Mucosa of descending colon (tissue), 3 donors: ENCODE results near the gene SOHLH2. TPM values are rescaled to one million over a fixed set of nuclear protein-coding genes. Genes with fewer than 3 reads are reported as not detected.

Experiments used
- ATAC-seq: fragments of 200-7000 bp; cut with Tn5 transposase; one replicate; pipeline ENCODE4 v1.9.1; 2020; ENCODE audit warnings: mild to moderate bottlenecking, moderate library complexity
- DNase-seq, 3 donors: peaks; one replicate each; pipeline ENCODE4 v3.0.0-alpha.2; 2020
- H3K36me3 ChIP-seq: fragments of 200-600 bp; one replicate; pipeline ENCODE4 v1.8.0; 2021; ENCODE audit warnings: low read depth, mild to moderate bottlenecking
- H3K4me1 ChIP-seq: fragments of 200-600 bp; one replicate; pipeline ENCODE4 v1.8.0; 2021; ENCODE audit warnings: low read depth, mild to moderate bottlenecking
- H3K4me3 ChIP-seq: fragments of 200-600 bp; one replicate; pipeline ENCODE4 v1.8.0; 2021; ENCODE audit warnings: mild to moderate bottlenecking
- H3K9me3 ChIP-seq: fragments of 200-600 bp; one replicate; pipeline ENCODE4 v1.8.0; 2021; ENCODE audit warnings: mild to moderate bottlenecking
- CTCF ChIP-seq: fragments of 200-600 bp; IDR thresholded peaks from one replicate; pipeline ENCODE4 v1.8.0; 2022; ENCODE audit warnings: antibody characterized with exemption, mild to moderate bottlenecking
- intact Hi-C, 2 donors: fragments of 100-400 bp; cut with DNase I in 1 of 2; cut with micrococcal nuclease in 1 of 2; formaldehyde crosslinking; loops; one replicate each; pipeline versions ENCODE4 v1.11.0 to v1.11.1; 2022; cut with DNase I, micrococcal nuclease
- total RNA-seq, 3 donors: library from RNA; stranded (reverse); fragmentation: NEBNext Ultra II Directional in 2 of 3; extraction: Animal tissue kit (Norgen Biotek cat#: 25700) in 2 of 3; gene quantifications; one replicate each; pipeline versions ENCODE4 v1.2.1 to v1.2.4, GENCODE V29; 2021 to 2023
- donor health status: DM: no; HTN: no; CAD: no; lungs with moderate emphysema.
- donor health status: DM: no; HTN: no; CAD: no.
- donor health status: DM: no; HTN: yes; CAD: no.

SOHLH2 gene
- total RNA-seq, 3 donors from 2014 or later = 0.20 to 2.2 (median 0.39) TPM

GRCh38 chr13:36188441-36188840, 25.9 kb downstream of the SOHLH2 start:
- H3K36me3 ChIP-seq = no peaks in the 10 kb centered on the region
- TF ChIP-seq CTCF = no peak
- H3K9me3 ChIP-seq = no peaks in the 10 kb centered on the region
- no peak for ATAC-seq
- DNase-seq = no peak
- H3K4me3 ChIP-seq = no peak overlapping the region
- no peaks in the 10 kb centered on the region for H3K4me1 ChIP-seq
- intact Hi-C loops = no loop called here

GRCh38 chr13:36183901-36184300, 30.5 kb downstream of the SOHLH2 start:
- intact Hi-C loops = no loop called here
- H3K4me1 ChIP-seq = no peaks in the 10 kb centered on the region
- no peak for ATAC-seq
- H3K36me3 ChIP-seq = no peaks in the 10 kb centered on the region
- H3K9me3 ChIP-seq = no peaks in the 10 kb centered on the region
- TF ChIP-seq CTCF = no peak
- DNase-seq = no peak
- no peak overlapping the region for H3K4me3 ChIP-seq

GRCh38 chr13:36175621-36176020, 38.7 kb downstream of the SOHLH2 start:
- intact Hi-C loops = no loop called here
- no peak for ATAC-seq
- no peak for TF ChIP-seq CTCF
- H3K9me3 ChIP-seq = no peaks in the 10 kb centered on the region
- H3K4me3 ChIP-seq = no peak overlapping the region
- no peak for DNase-seq
- no peaks in the 10 kb centered on the region for H3K4me1 ChIP-seq
- H3K36me3 ChIP-seq = no peaks in the 10 kb centered on the region

GRCh38 chr13:36174923-36175322, 39.4 kb downstream of the SOHLH2 start:
- DNase-seq = no peak
- intact Hi-C loops = no loop called here
- TF ChIP-seq CTCF = no peak

GRCh38 chr13:36173571-36174322, 40.6 kb downstream of the SOHLH2 start:
- ATAC-seq (no peak), DNase-seq (no peak)
- Histone ChIP-seq H3K36me3 (no peaks in the 10 kb centered on the region), H3K4me1 (no peaks in the 10 kb centered on the region), H3K9me3 (no peaks in the 10 kb centered on the region), H3K4me3 (no peak overlapping the region)
- TF ChIP-seq CTCF = no peak
- intact Hi-C loops = no loop called here

More at GRCh38 chr13:36174923-36175322, 39.4 kb downstream of the SOHLH2 start:
- Histone ChIP-seq H3K36me3 (no peaks in the 10 kb centered on the region), H3K4me1 (no peaks in the 10 kb centered on the region), H3K9me3 (no peaks in the 10 kb centered on the region), H3K4me3 (no peak overlapping the region)
- no peak for ATAC-seq
